Lower leg skin (tissue), 4 donors: ENCODE data around the gene CNTF. TPM values are rescaled to one million over a fixed set of nuclear protein-coding genes. Genes with fewer than 3 reads are reported as not detected.
"Not testable (repeated sequence)": the region's sequence is repeated elsewhere in the genome, so short reads cannot be mapped to it uniquely, and the experiment has no call there.

Experiments used
- DNase-seq, 2 donors: peaks; one replicate each; pipeline ENCODE4 v3.0.0-alpha.2; 2019; ENCODE audit warnings: low spot score in 2 of 2
- H3K4me3 ChIP-seq: fragments of 200-600 bp; sonication (generic); 2 replicates; pipeline ENCODE4 v1.5.1; 2017; ENCODE audit warnings: mild to moderate bottlenecking, low read depth; ENCODE audit not compliant: poor library complexity, severe bottlenecking
- CTCF ChIP-seq, 3 donors: fragments of 450-650 bp; IDR thresholded peaks; one replicate each; pipeline ENCODE4 v1.5.1; 2016; ENCODE audit warnings: antibody characterized with exemption in 3 of 3, mild to moderate bottlenecking in 3 of 3, moderate library complexity in 2 of 3
- POLR2A ChIP-seq, 2 donors: fragments of 450-650 bp; IDR thresholded peaks; one replicate each; pipeline ENCODE4 v1.6.1; 2016 to 2017; ENCODE audit warnings: antibody characterized with exemption in 2 of 2, mild to moderate bottlenecking in 1 of 2, moderate library complexity in 1 of 2
- WGBS, 2 donors: methylation state at CpG; one replicate each; pipeline ENCODE4 v1.1.5; 2018; 5-methylcytosine and 5-hydroxymethylcytosine counted together
- intact Hi-C: fragments of 100-400 bp; cut with DNase I; formaldehyde crosslinking; loops from one replicate; pipeline ENCODE4 v1.15.0; 2023; ENCODE audit warnings: low total_unique reads
- total RNA-seq, 4 donors: library from RNA; depleted of rRNA; stranded (reverse); fragments of >200 nt; gene quantifications; one replicate each; pipeline ENCODE4 v1.1.0, GENCODE V29; 2016

The CNTF gene, protein sequence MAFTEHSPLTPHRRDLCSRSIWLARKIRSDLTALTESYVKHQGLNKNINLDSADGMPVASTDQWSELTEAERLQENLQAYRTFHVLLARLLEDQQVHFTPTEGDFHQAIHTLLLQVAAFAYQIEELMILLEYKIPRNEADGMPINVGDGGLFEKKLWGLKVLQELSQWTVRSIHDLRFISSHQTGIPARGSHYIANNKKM
- total RNA-seq: 1 to 10 TPM in 3 of 4 donors, under 1 TPM in 1; 0.89 to 2.3 (median 1.6) TPM

DNA sequence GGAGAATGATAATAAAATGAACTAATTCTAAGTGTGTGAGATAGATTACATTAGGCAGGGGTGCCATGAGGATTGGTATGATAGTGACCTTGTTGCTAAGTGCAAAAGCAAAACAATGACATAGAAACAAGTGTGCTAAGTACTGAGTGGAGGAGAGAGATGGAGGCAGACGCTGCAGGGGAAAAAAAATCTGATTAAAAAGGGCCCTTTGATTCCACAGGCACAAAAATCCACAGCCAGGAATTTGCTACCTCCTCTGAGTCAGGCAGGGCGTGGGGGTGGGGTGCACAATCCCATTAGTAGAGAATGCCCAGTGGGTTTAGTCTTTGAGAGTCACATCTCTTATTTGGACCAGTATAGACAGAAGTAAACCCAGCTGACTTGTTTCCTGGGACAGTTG lies at the start of gene CNTF:
Gene CNTF, plus strand, starts transcription at position 322 of the 400 bp plus-strand sequence. CDS start 88 bp downstream, outside the sequence.
- TF ChIP-seq POLR2A (IDR thresholded peaks at IDR 0.05) (no peak), CTCF (IDR thresholded peaks at IDR 0.05) (no peak)
- intact Hi-C loops: no loop called here
- WGBS, 2 donors: 36 to 50% methylated on average over 2 of the region's 2 CpGs
- no peak for DNase-seq
- H3K4me3 ChIP-seq: no peak within 1 kb of the TSS

DNA sequence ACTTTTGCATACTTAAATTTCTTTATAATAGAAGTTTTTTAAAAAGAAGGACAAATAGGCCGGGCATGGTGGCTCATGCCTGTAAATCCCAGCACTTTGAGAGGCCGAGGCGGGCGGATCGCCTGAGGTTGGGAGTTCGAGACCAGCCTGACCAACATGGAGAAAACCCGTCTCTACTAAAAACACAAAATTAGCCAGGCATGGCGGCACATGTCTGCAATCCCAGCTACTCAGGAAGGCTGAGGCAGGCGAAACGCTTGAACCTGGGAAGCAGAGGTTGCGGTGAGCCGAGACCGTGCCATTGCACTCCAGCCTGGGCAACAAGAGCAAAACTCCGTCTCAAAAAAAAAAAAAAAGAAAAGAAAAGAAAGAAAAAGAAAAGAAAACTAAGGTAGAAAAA lies 49.6 kb upstream of the CNTF start:
- WGBS, 2 donors: 90 to 92% methylated on average over 14 of the region's 14 CpGs
- DNase-seq, H3K4me3 ChIP-seq: not testable (repeated sequence)
- intact Hi-C loops: loop anchor here (10.0 kb wide), 2 partner anchors 62 to 482 kb away; no protein-coding TSS in a partner anchor

DNA sequence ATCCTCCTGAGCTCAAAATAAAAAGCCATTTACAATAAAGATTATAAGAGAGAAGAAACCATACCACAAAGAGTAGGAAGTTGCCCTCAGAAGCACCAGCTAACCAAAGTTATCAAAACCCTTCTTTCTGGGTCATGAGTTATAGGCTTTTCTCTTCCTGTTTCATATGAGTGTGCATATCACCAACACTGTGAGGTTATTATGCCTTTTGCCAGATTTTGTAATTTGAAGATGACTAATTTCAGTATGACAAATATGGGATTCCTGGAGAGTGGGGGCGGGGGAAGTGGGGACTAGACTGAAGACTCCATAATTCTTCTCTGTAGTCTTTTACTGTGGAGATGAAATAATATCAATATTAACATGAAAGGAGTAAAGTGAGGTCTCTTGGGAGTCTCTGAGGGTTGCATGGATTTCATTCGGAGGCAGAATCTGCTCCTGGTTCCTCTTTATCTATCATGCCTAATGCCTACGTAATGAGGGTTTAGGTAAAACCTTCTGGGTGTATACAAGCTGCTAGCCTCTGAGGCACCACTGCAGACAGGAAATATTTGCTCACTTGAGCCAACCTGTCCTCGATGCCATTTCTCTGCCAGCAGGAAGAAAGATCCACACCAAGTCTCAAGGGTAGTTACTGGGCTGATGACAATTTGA lies 48.9 kb upstream of the CNTF start:
- peak; percentile 73 to 92 for DNase-seq
- TF ChIP-seq CTCF (IDR thresholded peaks at IDR 0.05) (no peak), POLR2A (IDR thresholded peaks at IDR 0.05) (no peak)
- no peak overlapping the region for H3K4me3 ChIP-seq
- intact Hi-C loops: loop anchor here (10.0 kb wide), 2 partner anchors 61 to 481 kb away; no protein-coding TSS in a partner anchor
- WGBS, 2 donors: 15 to 20% methylated on average over 4 of the region's 4 CpGs

GRCh38 chr11:58574881-58575280 lies 47.6 kb upstream of the CNTF start:
- TF ChIP-seq CTCF (IDR thresholded peaks at IDR 0.05) (no peak), POLR2A (IDR thresholded peaks at IDR 0.05) (no peak)
- intact Hi-C loops: loop anchor here (10.0 kb wide), 2 partner anchors 60 to 480 kb away; no protein-coding TSS in a partner anchor
- H3K4me3 ChIP-seq: no peak overlapping the region
- DNase-seq: no peak

DNA sequence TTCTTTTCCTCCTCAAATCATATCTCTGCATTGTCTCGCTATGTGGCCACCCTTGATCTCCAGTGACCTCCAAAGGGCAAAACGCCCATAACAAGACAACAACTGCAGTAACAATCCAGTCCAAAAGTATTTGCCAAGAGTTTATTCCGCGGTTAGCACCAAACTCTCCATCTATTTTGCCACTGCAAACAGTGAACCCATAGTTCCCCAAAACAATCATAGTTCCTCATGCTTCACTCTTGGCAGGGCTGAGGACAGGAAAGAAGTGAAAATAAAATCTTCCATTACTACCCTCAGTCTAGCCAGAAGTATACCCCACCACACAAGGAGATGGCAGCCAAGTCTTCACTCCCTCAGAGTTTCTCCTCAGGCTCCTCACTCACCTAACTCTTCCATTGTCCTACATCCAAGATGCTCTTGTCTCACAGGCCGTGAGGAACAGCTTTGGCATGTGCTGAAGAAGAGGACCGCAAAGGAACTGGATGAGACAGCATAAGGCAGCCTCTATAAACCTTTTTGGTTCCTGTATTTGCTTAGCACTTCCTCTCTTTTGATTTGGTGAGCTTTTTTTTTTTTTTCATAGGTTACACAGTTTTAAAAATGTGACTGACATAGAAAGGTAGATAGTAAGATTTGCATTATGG lies 47.0 kb upstream of the CNTF start, which contains the start of gene LPXN:
Gene LPXN, minus strand, starts transcription at position 480 of the 644 bp plus-strand sequence. Its CDS starts 84 bp downstream, at position 396.
- TF ChIP-seq POLR2A (IDR thresholded peaks at IDR 0.05): no peak
- no peak for TF ChIP-seq CTCF (IDR thresholded peaks at IDR 0.05)
- no peak for DNase-seq
- no peak within 1 kb of the TSS for H3K4me3 ChIP-seq

More for the DNA sequence above, 47.0 kb upstream of the CNTF start, which contains the start of gene LPXN:
- intact Hi-C loops: loop anchor here (10.0 kb wide), 2 partner anchors 59 to 479 kb away; no protein-coding TSS in a partner anchor
- 22 to 28% methylated on average over 6 of the region's 6 CpGs for WGBS, 2 donors
